ENCODE measurements around the gene STXBP4. TPM values are rescaled to one million over a fixed set of nuclear protein-coding genes. Genes with fewer than 3 reads are reported as not detected.

The STXBP4 gene
- total RNA-seq, 1 donor from 2014 or later, result 5.1 TPM

GRCh38 chr17:54976316-54976715, 7.8 kb downstream of the STXBP4 start:
- Mint-ChIP-seq H3K36me3 (ENCODE audit: low read depth) (peaks cover 2% of the 10 kb centered on the region), H3K4me1 (ENCODE audit: low read depth) (peaks cover 11% of the 10 kb centered on the region), H3K9me3 (peaks cover 15% of the 10 kb centered on the region), H3K27ac (no peak overlapping the region), H3K4me3 (no peak overlapping the region), H3K27me3 (ENCODE audit: insufficient read depth) (peaks cover 2% of the 10 kb centered on the region)
- no peak for DNase-seq (ENCODE audit: low spot score)
- intact Hi-C loops (cut with micrococcal nuclease), result no loop called here

GRCh38 chr17:54977744-54978143, 9.2 kb downstream of the STXBP4 start:
- H3K4me1 Mint-ChIP-seq (ENCODE audit: low read depth), result peaks cover 6% of the 10 kb centered on the region
- peaks cover 2% of the 10 kb centered on the region for H3K27me3 Mint-ChIP-seq (ENCODE audit: insufficient read depth)
- H3K36me3 Mint-ChIP-seq (ENCODE audit: low read depth), result peaks cover 2% of the 10 kb centered on the region
- no peak overlapping the region for H3K4me3 Mint-ChIP-seq
- no peak overlapping the region for H3K27ac Mint-ChIP-seq
- intact Hi-C loops (cut with micrococcal nuclease), result no loop called here
- peaks cover 19% of the 10 kb centered on the region for H3K9me3 Mint-ChIP-seq
- no peak for DNase-seq (ENCODE audit: low spot score)

GRCh38 chr17:54979657-54980056, 11.1 kb downstream of the STXBP4 start:
- peaks cover 19% of the 10 kb centered on the region for H3K9me3 Mint-ChIP-seq
- H3K4me3 Mint-ChIP-seq, result no peak overlapping the region
- intact Hi-C loops (cut with micrococcal nuclease), result no loop called here
- peaks cover 2% of the 10 kb centered on the region for H3K27me3 Mint-ChIP-seq (ENCODE audit: insufficient read depth)
- no peak for DNase-seq (ENCODE audit: low spot score)
- H3K36me3 Mint-ChIP-seq (ENCODE audit: low read depth), result peaks cover 2% of the 10 kb centered on the region
- no peak overlapping the region for H3K27ac Mint-ChIP-seq
- H3K4me1 Mint-ChIP-seq (ENCODE audit: low read depth), result peaks cover 6% of the 10 kb centered on the region

- H3K36me3 Mint-ChIP-seq (ENCODE audit: low read depth), result peaks cover 2% of the 10 kb centered on the region
- H3K9me3 Mint-ChIP-seq, result peaks cover 19% of the 10 kb centered on the region
- H3K27me3 Mint-ChIP-seq (ENCODE audit: insufficient read depth), result no peaks in the 10 kb centered on the region
- H3K4me3 Mint-ChIP-seq, result no peak overlapping the region
- intact Hi-C loops (cut with micrococcal nuclease), result no loop called here
- peaks cover 6% of the 10 kb centered on the region for H3K4me1 Mint-ChIP-seq (ENCODE audit: low read depth)
- H3K27ac Mint-ChIP-seq, result no peak overlapping the region
- no peak for DNase-seq (ENCODE audit: low spot score)
Observed at GRCh38 chr17:54980375-54980774, 11.8 kb downstream of the STXBP4 start.

GRCh38 chr17:54982399-54982798, 13.8 kb downstream of the STXBP4 start:
- no peaks in the 10 kb centered on the region for H3K27me3 Mint-ChIP-seq (ENCODE audit: insufficient read depth)
- peaks cover 2% of the 10 kb centered on the region for H3K36me3 Mint-ChIP-seq (ENCODE audit: low read depth)
- DNase-seq (ENCODE audit: low spot score), result no peak
- intact Hi-C loops (cut with micrococcal nuclease), result no loop called here
- no peak overlapping the region for H3K4me3 Mint-ChIP-seq
- peaks cover 19% of the 10 kb centered on the region for H3K9me3 Mint-ChIP-seq
- peaks cover 6% of the 10 kb centered on the region for H3K4me1 Mint-ChIP-seq (ENCODE audit: low read depth)
- no peak overlapping the region for H3K27ac Mint-ChIP-seq

- intact Hi-C loops (cut with micrococcal nuclease), result no loop called here
- peaks cover 2% of the 10 kb centered on the region for H3K36me3 Mint-ChIP-seq (ENCODE audit: low read depth)
- H3K4me1 Mint-ChIP-seq (ENCODE audit: low read depth), result peaks cover 6% of the 10 kb centered on the region
- H3K27ac Mint-ChIP-seq, result no peak overlapping the region
- H3K27me3 Mint-ChIP-seq (ENCODE audit: insufficient read depth), result no peaks in the 10 kb centered on the region
- H3K4me3 Mint-ChIP-seq, result no peak overlapping the region
- no peak for DNase-seq (ENCODE audit: low spot score)
- H3K9me3 Mint-ChIP-seq, result peaks cover 19% of the 10 kb centered on the region
Observed at GRCh38 chr17:54983260-54983659, 14.7 kb downstream of the STXBP4 start.

GRCh38 chr17:54985476-54985875, 16.9 kb downstream of the STXBP4 start:
- intact Hi-C loops (cut with micrococcal nuclease), result no loop called here
- no peak for DNase-seq (ENCODE audit: low spot score)
- no peak overlapping the region for H3K27ac Mint-ChIP-seq
- H3K9me3 Mint-ChIP-seq, result peaks cover 11% of the 10 kb centered on the region
- H3K27me3 Mint-ChIP-seq (ENCODE audit: insufficient read depth), result no peaks in the 10 kb centered on the region
- no peak overlapping the region for H3K4me3 Mint-ChIP-seq
- H3K4me1 Mint-ChIP-seq (ENCODE audit: low read depth), result no peaks in the 10 kb centered on the region
- H3K36me3 Mint-ChIP-seq (ENCODE audit: low read depth), result no peaks in the 10 kb centered on the region

GRCh38 chr17:54990118-54990517, 21.6 kb downstream of the STXBP4 start:
- H3K9me3 Mint-ChIP-seq, result no peaks in the 10 kb centered on the region
- H3K4me1 Mint-ChIP-seq (ENCODE audit: low read depth), result no peaks in the 10 kb centered on the region
- no peak for DNase-seq (ENCODE audit: low spot score)
- intact Hi-C loops (cut with micrococcal nuclease), result no loop called here
- H3K27ac Mint-ChIP-seq, result no peak overlapping the region
- H3K4me3 Mint-ChIP-seq, result no peak overlapping the region
- no peaks in the 10 kb centered on the region for H3K27me3 Mint-ChIP-seq (ENCODE audit: insufficient read depth)
- H3K36me3 Mint-ChIP-seq (ENCODE audit: low read depth), result no peaks in the 10 kb centered on the region

- Mint-ChIP-seq H3K4me1 (ENCODE audit: low read depth) (peaks cover 4% of the 10 kb centered on the region), H3K36me3 (ENCODE audit: low read depth) (no peaks in the 10 kb centered on the region), H3K27me3 (ENCODE audit: insufficient read depth) (no peaks in the 10 kb centered on the region), H3K9me3 (no peaks in the 10 kb centered on the region), H3K27ac (no peak overlapping the region), H3K4me3 (no peak overlapping the region)
- intact Hi-C loops (cut with micrococcal nuclease), result no loop called here
- DNase-seq (ENCODE audit: low spot score), result no peak
Observed at GRCh38 chr17:54991567-54991966, 23.0 kb downstream of the STXBP4 start.

GRCh38 chr17:54992797-54993639, 24.5 kb downstream of the STXBP4 start:
- no peak overlapping the region for H3K4me3 Mint-ChIP-seq
- no peaks in the 10 kb centered on the region for H3K36me3 Mint-ChIP-seq (ENCODE audit: low read depth)
- no peak overlapping the region for H3K27ac Mint-ChIP-seq
- H3K9me3 Mint-ChIP-seq, result no peaks in the 10 kb centered on the region
- no peaks in the 10 kb centered on the region for H3K27me3 Mint-ChIP-seq (ENCODE audit: insufficient read depth)
- no peak for DNase-seq (ENCODE audit: low spot score)
- intact Hi-C loops (cut with micrococcal nuclease), result loop anchor here (1.0 to 2.0 kb wide), 4 partner anchors 303 to 522 kb away; no protein-coding TSS in a partner anchor
- H3K4me1 Mint-ChIP-seq (ENCODE audit: low read depth), result peaks cover 4% of the 10 kb centered on the region

- H3K4me3 Mint-ChIP-seq, result no peak overlapping the region
Observed at GRCh38 chr17:54996441-54996840, 27.9 kb downstream of the STXBP4 start.

GRCh38 chr17:55002458-55002857, 33.9 kb downstream of the STXBP4 start:
- H3K27ac Mint-ChIP-seq, result no peak overlapping the region
- H3K27me3 Mint-ChIP-seq (ENCODE audit: insufficient read depth), result no peaks in the 10 kb centered on the region
- no peaks in the 10 kb centered on the region for H3K4me1 Mint-ChIP-seq (ENCODE audit: low read depth)
- H3K9me3 Mint-ChIP-seq, result no peaks in the 10 kb centered on the region
- intact Hi-C loops (cut with micrococcal nuclease), result no loop called here
- no peak for DNase-seq (ENCODE audit: low spot score)
- peaks cover 2% of the 10 kb centered on the region for H3K36me3 Mint-ChIP-seq (ENCODE audit: low read depth)
- H3K4me3 Mint-ChIP-seq, result no peak overlapping the region

More at GRCh38 chr17:54996441-54996840, 27.9 kb downstream of the STXBP4 start:
- intact Hi-C loops (cut with micrococcal nuclease), result no loop called here
- Mint-ChIP-seq H3K9me3 (no peaks in the 10 kb centered on the region), H3K27me3 (ENCODE audit: insufficient read depth) (no peaks in the 10 kb centered on the region), H3K27ac (no peak overlapping the region), H3K4me1 (ENCODE audit: low read depth) (peaks cover 4% of the 10 kb centered on the region), H3K36me3 (ENCODE audit: low read depth) (peaks cover 2% of the 10 kb centered on the region)
- DNase-seq (ENCODE audit: low spot score), result no peak

- Mint-ChIP-seq H3K36me3 (ENCODE audit: low read depth) (peaks cover 2% of the 10 kb centered on the region), H3K27ac (no peak overlapping the region), H3K9me3 (no peaks in the 10 kb centered on the region), H3K4me3 (no peak overlapping the region), H3K4me1 (ENCODE audit: low read depth) (no peaks in the 10 kb centered on the region), H3K27me3 (ENCODE audit: insufficient read depth) (no peaks in the 10 kb centered on the region)
- DNase-seq (ENCODE audit: low spot score), result no peak
- intact Hi-C loops (cut with micrococcal nuclease), result no loop called here
Observed at GRCh38 chr17:55004484-55004883, 35.9 kb downstream of the STXBP4 start.
